H1 (cell line): ENCODE results near the gene TGFBR1. TPM values are rescaled to one million over a fixed set of nuclear protein-coding genes. Genes with fewer than 3 reads are reported as not detected.

Experiments used
- CTCF ChIA-PET: fragments of 300-600 bp; sonication (Branson Sonifier 250); formaldehyde crosslinking; loops from one replicate; lab custom pipeline; 2021; ENCODE audit not compliant: partially characterized antibody; lab: Charles Lee
- POLR2A ChIA-PET: fragments of 300-600 bp; sonication (Branson Sonifier 250); formaldehyde crosslinking; loops from one replicate; lab custom pipeline; 2021; ENCODE audit warnings: inconsistent platforms; ENCODE audit not compliant: partially characterized antibody; lab: Charles Lee
- DNase-seq, 2 experiments: peaks; one replicate each; pipeline versions ENCODE4 v3.0.0 to v3.0.0-alpha.2; 2010 to 2022; ENCODE audit warnings: low spot score in 2 of 2, low read depth in 1 of 2, mixed read lengths in 1 of 2
- FAIRE-seq: peaks from 2 replicates; lab custom pipeline; 2011; peaks lifted over from hg19 to GRCh38; lab: Jason Lieb, UNC
- H2AFZ ChIP-seq: 2 replicates; pipeline ENCODE4 v1.8.1; 2012; ENCODE audit warnings: low read length, inconsistent platforms
- H2AK5ac ChIP-seq: 2 replicates; pipeline ENCODE4 v1.6.1; 2013; ENCODE audit warnings: low read depth, low read length
- H2BK120ac ChIP-seq: replicated peaks from 2 replicates; pipeline ENCODE3; 2013; ENCODE audit warnings: low read depth, low read length, inconsistent platforms
- H2BK12ac ChIP-seq: 2 replicates; pipeline ENCODE4 v1.6.1; 2013; ENCODE audit warnings: low read depth, low read length
- H2BK15ac ChIP-seq: 2 replicates; pipeline ENCODE4 v1.6.1; 2013; ENCODE audit warnings: low read length
- H2BK20ac ChIP-seq: 2 replicates; pipeline ENCODE4 v1.6.1; 2013; ENCODE audit warnings: low read length
- H2BK5ac ChIP-seq: 2 replicates; pipeline ENCODE4 v1.6.1; 2013; ENCODE audit warnings: low read depth, low read length
- H3K14ac ChIP-seq: 2 replicates; pipeline ENCODE4 v1.6.1; 2013; ENCODE audit warnings: inconsistent platforms; ENCODE audit not compliant: insufficient read length
- H3K18ac ChIP-seq: 2 replicates; pipeline ENCODE4 v1.6.1; 2013; ENCODE audit warnings: low read length; ENCODE audit errors: extremely low read depth
- H3K23ac ChIP-seq: 2 replicates; pipeline ENCODE4 v1.6.1; 2013; ENCODE audit warnings: inconsistent platforms; ENCODE audit not compliant: insufficient read length
- H3K23me2 ChIP-seq: 2 replicates; pipeline ENCODE4 v1.6.1; 2013; ENCODE audit warnings: low read depth, low read length
- H3K27ac ChIP-seq: 2 replicates; pipeline ENCODE4 v1.6.1; 2011; ENCODE audit warnings: low read depth, low read length, inconsistent platforms
- H3K27me3 ChIP-seq, 4 experiments: replicated peaks in 1 of 4; 1 replicate in 1 of 4; 2 replicates in 3 of 4; pipeline versions ENCODE4 v1.6.1 to v1.8.1; 2011 to 2013; ENCODE audit warnings: low read length in 3 of 4, mild to moderate bottlenecking in 3 of 4, inconsistent platforms in 2 of 4, mixed read lengths in 2 of 4, moderate library complexity in 1 of 4; ENCODE audit not compliant: control insufficient read depth in 3 of 4, insufficient read depth in 3 of 4; ENCODE audit errors: extremely low read depth in 1 of 4
- H3K36me3 ChIP-seq, 4 experiments: 2 replicates each; pipeline versions ENCODE4 v1.6.1 to v1.8.1; 2011 to 2013; ENCODE audit warnings: mild to moderate bottlenecking in 4 of 4, low read length in 3 of 4, moderate library complexity in 2 of 4, control low read depth in 1 of 4, inconsistent platforms in 1 of 4; ENCODE audit not compliant: insufficient read depth in 4 of 4, control insufficient read depth in 2 of 4
- H3K4ac ChIP-seq: replicated peaks from 2 replicates; pipeline ENCODE3; 2013; ENCODE audit warnings: low read length, low read depth, mixed read lengths, inconsistent platforms; ENCODE audit not compliant: insufficient read length
- H3K4me1 ChIP-seq, 4 experiments: replicated peaks in 1 of 4; 1 replicate in 1 of 4; 2 replicates in 3 of 4; pipeline versions ENCODE4 v1.6.1 to v1.8.1; 2011 to 2013; ENCODE audit warnings: low read length in 3 of 4, inconsistent platforms in 2 of 4, mixed read lengths in 1 of 4; ENCODE audit not compliant: insufficient read depth in 4 of 4, control insufficient read depth in 3 of 4
- H3K4me2 ChIP-seq, 2 experiments: 2 replicates each; pipeline versions ENCODE4 v1.6.1 to v1.8.1; 2011 to 2013; ENCODE audit warnings: low read depth in 2 of 2, low read length in 2 of 2, control low read depth in 1 of 2, inconsistent platforms in 1 of 2, mild to moderate bottlenecking in 1 of 2; ENCODE audit not compliant: insufficient read depth in 1 of 2
- H3K4me3 ChIP-seq, 4 experiments: fragments of 200-600, 300-600 bp in 1 of 4; sonication (generic), shearing (Covaris generic), sonication (Bioruptor Twin) in 1 of 4; 2 replicates each; pipeline versions ENCODE4 v1.5.1 to v1.8.1; 2011 to 2016; ENCODE audit warnings: low read length in 4 of 4, low read depth in 3 of 4, control low read depth in 2 of 4, inconsistent platforms in 2 of 4, mild to moderate bottlenecking in 2 of 4, mixed read lengths in 1 of 4, moderate library complexity in 1 of 4; ENCODE audit not compliant: insufficient read depth in 2 of 4; ENCODE audit errors: extremely low read depth in 1 of 4
- H3K56ac ChIP-seq: replicated peaks from 2 replicates; pipeline ENCODE3; 2013; ENCODE audit warnings: low read depth, mild to moderate bottlenecking, mixed read lengths, low read length, inconsistent platforms; ENCODE audit not compliant: insufficient read length
- H3K79me1 ChIP-seq: 2 replicates; pipeline ENCODE4 v1.6.1; 2013; ENCODE audit warnings: low read depth, low read length, control low read depth
- H3K79me2 ChIP-seq, 2 experiments: 2 replicates each; pipeline versions ENCODE4 v1.6.1 to v1.8.1; 2012 to 2013; ENCODE audit warnings: low read length in 2 of 2, mild to moderate bottlenecking in 2 of 2, inconsistent platforms in 1 of 2; ENCODE audit not compliant: insufficient read depth in 2 of 2, control insufficient read depth in 1 of 2
- H3K9ac ChIP-seq, 4 experiments: replicated peaks in 1 of 4; 1 replicate in 1 of 4; 2 replicates in 3 of 4; pipeline versions ENCODE4 v1.6.1 to v1.8.1; 2011 to 2013; ENCODE audit warnings: low read depth in 3 of 4, low read length in 3 of 4, control low read depth in 2 of 4, mild to moderate bottlenecking in 2 of 4, moderate library complexity in 2 of 4, inconsistent platforms in 1 of 4; ENCODE audit errors: extremely low read depth in 1 of 4
- H3K9me3 ChIP-seq, 2 experiments: 2 replicates each; pipeline versions ENCODE4 v1.6.1 to v1.8.1; 2012 to 2013; ENCODE audit warnings: mild to moderate bottlenecking in 2 of 2, moderate library complexity in 2 of 2, control low read depth in 1 of 2, inconsistent platforms in 1 of 2, low read depth in 1 of 2, low read length in 1 of 2, mixed read lengths in 1 of 2; ENCODE audit not compliant: insufficient read depth in 2 of 2
- H4K20me1 ChIP-seq, 2 experiments: replicated peaks in 1 of 2; 2 replicates each; pipeline versions ENCODE3 to v1.8.1; 2011 to 2013; ENCODE audit warnings: inconsistent platforms in 2 of 2, low read length in 2 of 2, mild to moderate bottlenecking in 1 of 2; ENCODE audit not compliant: insufficient read depth in 2 of 2, control insufficient read depth in 1 of 2
- H4K5ac ChIP-seq: 2 replicates; pipeline ENCODE4 v1.6.1; 2013; ENCODE audit warnings: low read length, low read depth, mixed read lengths, inconsistent platforms; ENCODE audit not compliant: insufficient read length
- H4K8ac ChIP-seq: 2 replicates; pipeline ENCODE4 v1.8.0; 2013; ENCODE audit warnings: mild to moderate bottlenecking, moderate library complexity, low read length, inconsistent platforms; ENCODE audit not compliant: insufficient read depth; ENCODE audit errors: extremely low read depth
- H4K91ac ChIP-seq: replicated peaks from 2 replicates; pipeline ENCODE3; 2013; ENCODE audit warnings: low read length, mixed read lengths, inconsistent platforms; ENCODE audit not compliant: insufficient read length
- CBX5 ChIP-seq: fragments of 300-800, 300-1000 bp; sonication (generic); IDR thresholded peaks from 2 replicates; pipeline ENCODE4 v1.7.1; 2016; ENCODE audit warnings: antibody characterized with exemption, low read length, low read depth
- CEBPB ChIP-seq: IDR thresholded peaks from 2 replicates; pipeline ENCODE4 v1.6.1; 2012; ENCODE audit warnings: low read depth, low read length
- EZH2 ChIP-seq: fragments of 200-600 bp; sonication (generic); IDR thresholded peaks from 2 replicates; pipeline ENCODE4 v1.7.1; 2012; ENCODE audit warnings: low read depth, mild to moderate bottlenecking, moderate library complexity, low read length, inconsistent platforms; ENCODE audit not compliant: severe bottlenecking
- FOSL1 ChIP-seq: IDR thresholded peaks from 2 replicates; pipeline ENCODE4 v1.6.1; 2011; ENCODE audit warnings: mild to moderate bottlenecking, low read depth, low read length, moderate library complexity; ENCODE audit not compliant: insufficient read depth
- KDM1A ChIP-seq: fragments of 200-600, 300-600 bp; sonication (generic); IDR thresholded peaks from 2 replicates; pipeline ENCODE4 v1.7.1; 2016; ENCODE audit warnings: mild to moderate bottlenecking, low read length, borderline replicate concordance
- PHF8 ChIP-seq: fragments of 200-600 bp; sonication (generic); conservative IDR thresholded peaks from 2 replicates; pipeline ENCODE4 v1.7.1; 2012; ENCODE audit warnings: low read depth, mild to moderate bottlenecking, inconsistent platforms, low read length, moderate library complexity
- POLR2A ChIP-seq, 2 experiments: IDR thresholded peaks; 1 replicate in 1 of 2; 2 replicates in 1 of 2; pipeline ENCODE4 v1.6.1; 2011; ENCODE audit warnings: low read depth in 2 of 2, low read length in 2 of 2, mild to moderate bottlenecking in 2 of 2; ENCODE audit errors: control extremely low read depth in 1 of 2
- POU5F1 ChIP-seq: IDR thresholded peaks from 2 replicates; pipeline ENCODE4 v1.6.1; 2011; ENCODE audit warnings: low read depth, mild to moderate bottlenecking, low read length, moderate library complexity
- SP4 ChIP-seq: IDR thresholded peaks from 2 replicates; pipeline ENCODE4 v1.6.1; 2012; ENCODE audit warnings: low read length, inconsistent platforms
- SRF ChIP-seq: IDR thresholded peaks from 2 replicates; pipeline ENCODE4 v1.6.1; 2011; ENCODE audit warnings: mild to moderate bottlenecking, low read depth, low read length, moderate library complexity
- TAF1 ChIP-seq: IDR thresholded peaks from 2 replicates; pipeline ENCODE4 v1.6.1; 2011; ENCODE audit warnings: mild to moderate bottlenecking, low read depth, low read length
- TBP ChIP-seq: IDR thresholded peaks from 2 replicates; pipeline ENCODE4 v1.6.1; 2011; ENCODE audit warnings: low read depth, low read length, improper control_type of control experiment
- YY1 ChIP-seq: IDR thresholded peaks from 2 replicates; pipeline ENCODE4 v1.6.1; 2011; ENCODE audit warnings: low read depth, mild to moderate bottlenecking, low read length
- WGBS, 2 experiments: shearing (Covaris generic) in 1 of 2; methylation state at CpG; one replicate each; pipeline versions ENCODE4 v1.1.6 to v1.1.7; 2013 to 2015; ENCODE audit warnings: low lambda C conversion rate in 2 of 2, mixed read lengths in 2 of 2, inconsistent platforms in 1 of 2, low coverage in 1 of 2, missing lambda C conversion rate in 1 of 2; ENCODE audit not compliant: insufficient replicate concordance in 2 of 2, insufficient coverage in 1 of 2, insufficient read length in 1 of 2; ENCODE audit errors: extremely low coverage in 1 of 2, missing lambda C conversion rate in 1 of 2; 5-methylcytosine and 5-hydroxymethylcytosine counted together
- polyA plus RNA-seq, 7 experiments: library from polyadenylated mRNA; depleted of rRNA in 3 of 7; stranded (reverse) in 5 of 7; unstranded in 2 of 7; fragments of >200 nt in 5 of 7; fragments of 200-250 nt in 2 of 7; gene quantifications; 1 replicate in 5 of 7; 2 replicates in 1 of 7; 4 replicates in 1 of 7; pipeline versions ENCODE4 v1.2.1 to v1.2.3, GENCODE V29; 2011 to 2013; ENCODE audit warnings: missing spikeins in 2 of 7, mixed read lengths in 2 of 7
- total RNA-seq: library from RNA; stranded (reverse); fragmentation: NEBNext Ultra II Directional; extraction: Animal tissue kit (Norgen Biotek cat#: 25700); gene quantifications from 2 replicates; pipeline ENCODE4 v1.2.1, GENCODE V29; 2021

TGFBR1 gene
- total and polyA plus RNA-seq, 2 of the 8 experiments (the other 6 are each of a cell fraction or from before 2014, with no cell fraction given) = 16.8 to 52.4 TPM

DNA sequence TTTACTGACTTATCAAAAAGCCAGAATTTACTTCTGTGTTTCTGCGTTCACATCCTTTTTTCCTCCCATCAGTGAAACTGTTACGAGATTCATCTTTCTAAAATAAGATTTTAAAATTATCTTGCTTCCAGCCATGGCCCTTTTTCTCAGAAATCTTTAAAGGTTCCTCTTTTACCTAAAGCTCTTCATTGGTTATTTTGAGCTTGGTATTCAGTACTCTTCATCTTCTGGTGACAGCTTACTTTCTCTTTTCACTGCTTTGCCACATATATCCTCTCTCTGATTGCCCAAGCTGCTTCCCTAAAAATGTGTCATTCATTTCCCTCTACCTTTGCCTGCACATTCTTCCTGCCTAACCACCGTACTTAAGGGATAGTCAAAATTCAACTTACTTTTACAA, 32.3 kb downstream of the TGFBR1 start:
- Histone ChIP-seq H4K5ac (no peak overlapping the region), H3K79me1 (no peaks in the 10 kb centered on the region; the same call in 1 of the 2 replicates), H3K79me2 (no peaks in the 10 kb centered on the region), H3K9me3 (no peaks in the 10 kb centered on the region), H3K23ac (no peak overlapping the region), H2BK5ac (no peak overlapping the region), H3K4me2 (no peak overlapping the region), H3K9ac (no peak overlapping the region), H2BK20ac (no peak overlapping the region), H2BK12ac (no peak overlapping the region), H4K20me1 (no peaks in the 10 kb centered on the region), H3K4ac (no peak overlapping the region), H3K56ac (no peak overlapping the region), H3K23me2 (no peaks in the 10 kb centered on the region), H4K8ac (no peak overlapping the region), H4K91ac (no peak overlapping the region), H3K18ac (no peak overlapping the region), H2BK15ac (no peak overlapping the region), H2BK120ac (no peak overlapping the region), H3K27me3 (no peaks in the 10 kb centered on the region), H3K4me1 (no peaks in the 10 kb centered on the region), H3K4me3 (no peak overlapping the region), H3K36me3 (peaks cover 0 to 19% (median 0%) of the 10 kb centered on the region in 4 experiments; a peak in 3 of 8 replicates), H2AFZ (no peak overlapping the region), H3K27ac (no peak overlapping the region), H2AK5ac (no peak overlapping the region), H3K14ac (no peak overlapping the region)
- CTCF ChIA-PET = interaction anchor here (1.1 to 8.9 kb wide), 3 partner anchors 8 to 346 kb away, joined by 3 to 108 read pairs (median 4); no protein-coding TSS in a partner anchor
- 88% methylated on average over 3 of the region's 3 CpGs; no CpG with 5 or more reads in 1 of the 2 experiments for WGBS, 2 experiments
- no peak for TF ChIP-seq YY1
- TF ChIP-seq TBP = no peak
- TF ChIP-seq CEBPB = no peak
- no peak for TF ChIP-seq EZH2
- no peak for TF ChIP-seq FOSL1
- TF ChIP-seq TAF1 = no peak
- TF ChIP-seq KDM1A = no peak
- TF ChIP-seq POU5F1 = no peak
- TF ChIP-seq SRF = no peak
- no peak for TF ChIP-seq PHF8
- no peak for TF ChIP-seq SP4
- TF ChIP-seq POLR2A (IDR thresholded peaks at IDR 0.05; ENCODE audit: control extremely low read depth in 1 of 2, low read depth in 2 of 2, low read length in 2 of 2) = no peak
- TF ChIP-seq CBX5 = no peak
- DNase-seq (no peak), FAIRE-seq (no peak)
- POLR2A ChIA-PET = no interaction called here
